Astrocyte of the cerebellum (primary cell): ENCODE measurements around the gene PLA2G4B.

Experiments used
- DNase-seq: peaks from one replicate; pipeline ENCODE4 v3.0.0-alpha.2; 2011; ENCODE audit warnings: low read depth
- H3K4me3 ChIP-seq: 2 replicates; pipeline ENCODE4 v1.5.1; 2011; ENCODE audit warnings: mild to moderate bottlenecking, low read depth, low read length, moderate library complexity
- CTCF ChIP-seq: IDR thresholded peaks from 2 replicates; pipeline ENCODE4 v1.5.1; 2012; ENCODE audit warnings: low read length, low read depth, moderate library complexity, mild to moderate bottlenecking; ENCODE audit errors: missing control alignments
- in situ Hi-C: cut with HindIII; loops from 2 replicates; pipeline ENCODE4 v1.10.0; 2017; ENCODE audit warnings: low sequenced_read_pairs

Gene PLA2G4B

DNA sequence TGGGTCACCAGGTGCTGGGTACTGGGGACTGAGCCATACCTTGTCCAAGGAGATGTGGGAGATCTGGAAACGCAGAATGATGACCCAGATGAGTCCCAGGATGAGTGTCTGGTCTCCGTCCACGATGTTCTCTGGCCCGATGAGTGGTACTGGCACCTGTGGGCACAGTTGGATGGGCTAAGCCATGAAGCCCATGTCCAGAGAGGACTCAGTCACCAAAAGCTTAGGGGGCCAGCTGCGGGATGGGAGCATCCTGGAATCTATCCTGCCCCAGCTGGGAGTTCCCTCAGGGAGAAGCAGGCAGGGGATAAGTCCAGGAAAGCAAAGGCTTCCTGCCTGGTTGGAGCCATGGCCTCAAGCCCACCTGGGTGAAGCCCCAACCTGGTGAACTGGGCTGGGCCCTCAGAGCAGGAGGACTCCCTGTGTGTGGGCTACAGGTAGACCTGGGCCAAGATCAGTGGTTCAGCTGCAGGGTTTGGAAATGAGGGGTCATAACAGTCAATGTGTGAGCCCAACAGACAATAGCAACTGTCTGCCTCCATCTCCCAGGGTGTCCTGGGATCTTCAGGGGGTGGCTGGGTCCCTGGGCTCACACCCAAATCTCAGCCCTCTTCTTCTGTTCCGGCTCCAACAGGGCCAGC lies 51.5 kb downstream of the PLA2G4B start:
- in situ Hi-C loops = loop anchor here (25.0 kb wide), 1 partner anchor 103 kb away; no protein-coding TSS in a partner anchor
- DNase-seq = no peak
- H3K4me3 ChIP-seq = no peak overlapping the region
- TF ChIP-seq CTCF = no peak

GRCh38 chr15:41891226-41891625 lies 52.6 kb downstream of the PLA2G4B start:
- TF ChIP-seq CTCF = no peak
- no peak overlapping the region for H3K4me3 ChIP-seq
- no peak for DNase-seq
- in situ Hi-C loops = loop anchor here (25.0 kb wide), 1 partner anchor 104 kb away; no protein-coding TSS in a partner anchor

DNA sequence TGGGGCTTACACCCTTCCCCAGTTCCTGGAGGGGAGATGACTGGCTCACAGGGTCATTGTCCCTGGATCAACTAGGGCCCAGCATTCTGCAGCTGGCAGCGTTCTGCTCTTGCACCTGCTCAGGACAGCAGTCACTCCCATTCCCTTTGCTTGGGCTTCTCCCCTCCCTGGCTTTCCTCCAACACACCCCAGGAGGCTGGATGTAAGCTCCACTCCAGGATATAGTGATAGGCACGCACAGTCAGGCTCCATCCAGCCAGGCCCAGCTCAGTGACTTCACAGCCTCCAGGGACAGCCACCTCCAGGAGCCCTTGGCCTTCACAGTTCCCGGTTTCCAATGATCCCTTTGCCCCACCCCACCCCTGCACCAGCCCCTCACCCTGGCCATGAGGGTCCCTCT lies 53.3 kb downstream of the PLA2G4B start:
- no peak for TF ChIP-seq CTCF
- H3K4me3 ChIP-seq = no peak overlapping the region
- in situ Hi-C loops = loop anchor here (25.0 kb wide), 1 partner anchor 105 kb away; no protein-coding TSS in a partner anchor
- no peak for DNase-seq

- in situ Hi-C loops = loop anchor here (25.0 kb wide), 1 partner anchor 106 kb away; no protein-coding TSS in a partner anchor
- TF ChIP-seq CTCF = no peak
- H3K4me3 ChIP-seq = no peak overlapping the region
- DNase-seq = no peak
Observed at GRCh38 chr15:41892621-41893421, 54.2 kb downstream of the PLA2G4B start.

GRCh38 chr15:41893422-41894250 lies 55.0 kb downstream of the PLA2G4B start, which contains the start of gene SPTBN5:
Gene SPTBN5 (minus strand): TSS chr15:41894053. CDS start chr15:41893497, 556 bp downstream.
- no peak for DNase-seq
- no peak within 1 kb of the TSS for H3K4me3 ChIP-seq
- TF ChIP-seq CTCF = no peak

DNA sequence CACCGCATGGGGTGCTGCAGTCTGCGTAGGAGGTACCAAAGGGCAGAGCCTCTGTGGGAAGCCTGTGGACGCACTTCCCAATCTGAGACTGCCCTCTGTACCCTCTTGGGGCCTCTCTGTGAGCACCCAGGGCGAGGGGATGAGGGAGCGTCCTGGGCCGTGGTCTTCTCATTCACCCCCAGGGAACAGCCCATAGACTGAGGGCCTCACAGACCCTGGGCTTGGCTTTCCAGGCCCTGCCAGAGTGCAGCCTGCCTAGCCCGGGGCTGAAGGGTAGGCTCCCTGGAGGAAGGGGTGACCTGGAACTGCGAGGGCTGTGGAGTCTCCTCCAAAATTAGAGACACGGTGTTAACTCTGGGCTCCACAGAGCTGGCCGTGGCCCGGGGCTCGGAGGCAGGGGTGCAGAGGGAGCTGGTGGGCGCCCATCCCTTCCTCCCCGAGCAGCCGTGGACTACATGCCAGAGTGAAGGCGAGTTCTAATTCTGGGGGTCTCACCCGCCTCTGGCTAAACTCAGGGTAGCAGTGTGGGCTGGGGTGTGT lies 55.7 kb downstream of the PLA2G4B start:
- no peak for DNase-seq
- in situ Hi-C loops = loop anchor here (25.0 kb wide), 1 partner anchor 107 kb away; no protein-coding TSS in a partner anchor
- no peak overlapping the region for H3K4me3 ChIP-seq
- no peak for TF ChIP-seq CTCF

More at GRCh38 chr15:41893422-41894250, 55.0 kb downstream of the PLA2G4B start, which contains the start of gene SPTBN5:
- in situ Hi-C loops = loop anchor here (25.0 kb wide), 1 partner anchor 106 kb away; no protein-coding TSS in a partner anchor
